Duodenal mucosa (tissue), 2 donors: Measurements from ENCODE around the gene PLAC1.

Experiments used
- H3K27ac ChIP-seq: one replicate; pipeline ENCODE4 v1.7.0; 2013; ENCODE audit warnings: low read depth, low read length
- H3K27me3 ChIP-seq, 2 donors: one replicate each; pipeline ENCODE4 v1.7.0; 2013; ENCODE audit warnings: low read length in 2 of 2, control low read depth in 1 of 2; ENCODE audit not compliant: insufficient read depth in 2 of 2, control insufficient read depth in 1 of 2
- H3K36me3 ChIP-seq, 2 donors: one replicate each; pipeline ENCODE4 v1.7.0; 2013; ENCODE audit warnings: low read length in 2 of 2, control low read depth in 1 of 2; ENCODE audit not compliant: insufficient read depth in 2 of 2, control insufficient read depth in 1 of 2
- H3K4me1 ChIP-seq, 2 donors: one replicate each; pipeline ENCODE4 v1.7.0; 2013; ENCODE audit warnings: low read length in 2 of 2, control low read depth in 1 of 2; ENCODE audit not compliant: insufficient read depth in 2 of 2, control insufficient read depth in 1 of 2
- H3K4me3 ChIP-seq, 2 donors: one replicate each; pipeline ENCODE4 v1.7.0; 2013; ENCODE audit warnings: low read length in 2 of 2, low read depth in 1 of 2
- H3K9ac ChIP-seq, 2 donors: one replicate each; pipeline ENCODE4 v1.7.0; 2013; ENCODE audit warnings: low read length in 2 of 2, low read depth in 1 of 2
- H3K9me3 ChIP-seq, 2 donors: one replicate each; pipeline ENCODE4 v1.7.0; 2013; ENCODE audit warnings: low read length in 2 of 2, control low read depth in 1 of 2; ENCODE audit not compliant: control insufficient read depth in 1 of 2

Gene PLAC1

DNA sequence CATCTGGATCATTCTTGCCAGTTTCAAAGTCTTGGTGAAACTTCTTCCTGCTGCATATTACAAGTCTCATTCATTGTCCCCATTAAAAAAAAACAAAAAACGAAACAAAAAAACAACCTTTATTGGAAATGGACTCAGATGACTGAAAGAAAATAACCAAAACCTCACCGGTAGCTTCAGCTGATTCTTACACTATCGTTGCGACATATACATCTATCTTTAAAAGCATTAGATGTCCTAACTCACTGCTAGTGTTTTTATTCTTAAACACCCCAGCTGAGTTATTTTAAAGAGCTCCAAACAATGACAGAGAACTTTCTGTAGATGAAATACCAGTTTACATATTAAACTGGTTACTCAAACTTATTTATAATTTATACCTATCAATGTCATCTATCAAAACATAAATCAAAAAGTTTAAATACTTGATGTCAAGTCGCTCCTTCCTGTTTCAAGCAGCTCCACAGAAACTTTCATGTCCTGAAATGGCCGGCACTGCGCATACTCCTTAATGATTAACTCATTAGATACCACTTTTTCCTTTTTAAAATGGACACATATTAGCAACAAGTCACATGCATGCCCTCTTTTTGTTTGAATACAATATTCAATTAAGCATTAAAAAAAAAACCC lies 111.1 kb downstream of the PLAC1 start:
- Histone ChIP-seq H3K27me3 (peaks cover 18 to 45% of the 10 kb centered on the region in 2 donors), H3K4me3 (no peak overlapping the region), H3K27ac (no peak overlapping the region)

GRCh38 chrX:134546187-134546586 lies 112.1 kb downstream of the PLAC1 start:
- H3K4me3 ChIP-seq: no peak overlapping the region
- H3K9ac ChIP-seq: no peak overlapping the region
- H3K27ac ChIP-seq: no peak overlapping the region
- H3K4me1 ChIP-seq: peaks cover 7 to 12% of the 10 kb centered on the region in 2 donors
- H3K9me3 ChIP-seq: no peaks in the 10 kb centered on the region
- H3K27me3 ChIP-seq: peaks cover 18 to 36% of the 10 kb centered on the region in 2 donors
- no peaks in the 10 kb centered on the region for H3K36me3 ChIP-seq

More for the DNA sequence above, 111.1 kb downstream of the PLAC1 start:
- H3K4me1 ChIP-seq: peaks cover 7 to 12% of the 10 kb centered on the region in 2 donors
- H3K9me3 ChIP-seq: no peaks in the 10 kb centered on the region
- no peaks in the 10 kb centered on the region for H3K36me3 ChIP-seq
- H3K9ac ChIP-seq: no peak overlapping the region

- Histone ChIP-seq H3K27ac (no peak overlapping the region), H3K9me3 (no peaks in the 10 kb centered on the region), H3K27me3 (peaks cover 18 to 36% of the 10 kb centered on the region in 2 donors), H3K9ac (no peak overlapping the region), H3K4me3 (no peak overlapping the region), H3K4me1 (peaks cover 7 to 9% of the 10 kb centered on the region in 2 donors), H3K36me3 (no peaks in the 10 kb centered on the region)
These were observed 112.8 kb downstream of the PLAC1 start for GRCh38 chrX:134545510-134545909.

DNA sequence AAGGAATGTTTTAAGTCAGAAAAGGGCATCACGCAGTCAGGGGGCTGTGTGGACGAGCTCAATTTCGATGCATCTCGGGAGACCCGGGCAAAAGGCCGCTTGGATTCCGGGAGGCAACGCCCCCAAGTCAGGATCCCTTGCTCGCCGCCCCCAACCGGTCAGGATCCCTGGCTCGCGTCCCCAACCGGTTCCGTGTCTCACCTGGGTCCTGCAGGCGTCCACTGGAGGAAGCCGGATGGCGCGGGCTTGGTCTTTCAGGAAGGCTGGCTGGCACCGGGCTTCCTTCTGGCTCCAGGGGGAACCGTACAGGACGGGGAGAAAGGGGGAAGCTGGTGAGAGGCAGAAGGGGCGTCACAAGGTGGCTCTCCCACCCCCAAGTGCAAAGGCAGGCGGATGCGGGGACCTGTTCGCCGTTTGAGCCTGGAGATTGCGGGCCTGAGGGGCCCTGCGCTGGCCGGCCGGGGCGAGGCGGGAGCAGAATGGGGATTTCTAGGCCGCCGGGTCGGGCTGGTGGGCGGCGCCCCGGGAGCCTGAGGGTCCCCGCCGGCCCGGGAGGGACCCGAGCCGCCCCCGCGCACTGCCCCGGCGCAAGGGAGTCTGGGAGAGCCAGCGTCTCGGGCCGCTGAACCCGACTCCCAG lies 113.6 kb downstream of the PLAC1 start:
- peaks cover 13 to 36% of the 10 kb centered on the region in 2 donors for H3K27me3 ChIP-seq
- H3K9ac ChIP-seq: no peak overlapping the region
- no peaks in the 10 kb centered on the region for H3K36me3 ChIP-seq
- peaks cover 6 to 7% of the 10 kb centered on the region in 2 donors for H3K4me1 ChIP-seq
- no peaks in the 10 kb centered on the region for H3K9me3 ChIP-seq
- peak overlapping the region; percentile 35 to 59 for H3K4me3 ChIP-seq
- H3K27ac ChIP-seq: no peak overlapping the region

DNA sequence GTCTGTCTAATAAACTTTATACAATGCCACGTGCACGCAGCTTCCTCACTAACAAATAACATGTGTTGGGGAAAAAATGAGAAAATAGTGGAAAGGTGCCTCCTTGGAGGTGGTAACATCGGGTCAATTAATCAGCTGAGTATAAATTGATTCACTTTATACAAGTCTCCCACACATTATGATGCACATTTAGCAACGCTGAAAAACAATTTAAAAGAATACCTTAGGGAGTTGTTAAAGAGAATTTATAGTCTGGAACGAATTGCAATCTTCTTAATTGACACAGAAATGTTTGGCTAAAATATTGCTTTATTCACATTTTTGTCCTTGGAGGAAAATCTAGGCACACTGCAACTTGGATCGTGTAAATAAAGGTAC lies 114.1 kb downstream of the PLAC1 start:
- Histone ChIP-seq H3K4me3 (peak overlapping the region; percentile 35 to 59), H3K27me3 (peaks cover 13 to 36% of the 10 kb centered on the region in 2 donors)

GRCh38 chrX:134543288-134543687 lies 115.0 kb downstream of the PLAC1 start:
- no peak overlapping the region for H3K27ac ChIP-seq
- no peak overlapping the region for H3K4me3 ChIP-seq
- H3K36me3 ChIP-seq: no peaks in the 10 kb centered on the region
- H3K4me1 ChIP-seq: peaks cover 0 to 3% of the 10 kb centered on the region in 2 donors
- H3K9ac ChIP-seq: no peak overlapping the region
- H3K9me3 ChIP-seq: no peaks in the 10 kb centered on the region
- H3K27me3 ChIP-seq: peaks cover 13 to 27% of the 10 kb centered on the region in 2 donors

More for the DNA sequence above, 114.1 kb downstream of the PLAC1 start:
- H3K9ac ChIP-seq: no peak overlapping the region
- no peak overlapping the region for H3K27ac ChIP-seq
- H3K9me3 ChIP-seq: no peaks in the 10 kb centered on the region
- peaks cover 6 to 7% of the 10 kb centered on the region in 2 donors for H3K4me1 ChIP-seq
- no peaks in the 10 kb centered on the region for H3K36me3 ChIP-seq

- H3K9me3 ChIP-seq: no peaks in the 10 kb centered on the region
- no peaks in the 10 kb centered on the region for H3K36me3 ChIP-seq
- no peak overlapping the region for H3K4me3 ChIP-seq
- H3K4me1 ChIP-seq: no peaks in the 10 kb centered on the region
- no peak overlapping the region for H3K9ac ChIP-seq
- no peak overlapping the region for H3K27ac ChIP-seq
- H3K27me3 ChIP-seq: peaks cover 12 to 19% of the 10 kb centered on the region in 2 donors
These were observed 115.8 kb downstream of the PLAC1 start for GRCh38 chrX:134542485-134542884.

GRCh38 chrX:134541906-134542305 lies 116.4 kb downstream of the PLAC1 start:
- Histone ChIP-seq H3K27me3 (peaks cover 6 to 14% of the 10 kb centered on the region in 2 donors), H3K9ac (no peak overlapping the region), H3K36me3 (no peaks in the 10 kb centered on the region), H3K4me1 (peaks cover 0 to 3% of the 10 kb centered on the region in 2 donors), H3K4me3 (no peak overlapping the region), H3K9me3 (no peaks in the 10 kb centered on the region), H3K27ac (no peak overlapping the region)

DNA sequence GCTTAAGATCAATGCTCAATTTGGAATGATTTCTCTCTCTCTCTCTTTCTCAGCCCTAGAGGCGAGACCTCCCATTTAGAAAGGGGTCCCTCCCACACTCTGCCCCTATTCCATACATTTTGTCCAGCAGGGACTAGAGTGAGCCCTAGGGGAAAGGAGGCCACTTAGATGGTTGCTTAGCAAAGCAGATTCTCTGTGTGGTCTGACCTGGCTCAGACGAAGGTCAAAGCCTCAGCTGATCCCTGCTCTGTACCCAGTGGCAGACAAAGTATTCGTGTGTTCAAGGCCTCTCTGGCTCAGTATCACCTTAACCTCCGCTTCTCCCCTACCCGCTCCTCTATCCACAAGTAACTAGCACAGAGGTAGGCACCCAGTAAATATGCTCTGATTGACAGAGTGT lies 120.0 kb downstream of the PLAC1 start:
- H3K27me3 ChIP-seq: no peaks in the 10 kb centered on the region
- H3K4me3 ChIP-seq: no peak overlapping the region
- no peaks in the 10 kb centered on the region for H3K9me3 ChIP-seq
- H3K9ac ChIP-seq: no peak overlapping the region
- no peaks in the 10 kb centered on the region for H3K36me3 ChIP-seq
- no peak overlapping the region for H3K27ac ChIP-seq
- H3K4me1 ChIP-seq: peaks cover 0 to 3% of the 10 kb centered on the region in 2 donors

DNA sequence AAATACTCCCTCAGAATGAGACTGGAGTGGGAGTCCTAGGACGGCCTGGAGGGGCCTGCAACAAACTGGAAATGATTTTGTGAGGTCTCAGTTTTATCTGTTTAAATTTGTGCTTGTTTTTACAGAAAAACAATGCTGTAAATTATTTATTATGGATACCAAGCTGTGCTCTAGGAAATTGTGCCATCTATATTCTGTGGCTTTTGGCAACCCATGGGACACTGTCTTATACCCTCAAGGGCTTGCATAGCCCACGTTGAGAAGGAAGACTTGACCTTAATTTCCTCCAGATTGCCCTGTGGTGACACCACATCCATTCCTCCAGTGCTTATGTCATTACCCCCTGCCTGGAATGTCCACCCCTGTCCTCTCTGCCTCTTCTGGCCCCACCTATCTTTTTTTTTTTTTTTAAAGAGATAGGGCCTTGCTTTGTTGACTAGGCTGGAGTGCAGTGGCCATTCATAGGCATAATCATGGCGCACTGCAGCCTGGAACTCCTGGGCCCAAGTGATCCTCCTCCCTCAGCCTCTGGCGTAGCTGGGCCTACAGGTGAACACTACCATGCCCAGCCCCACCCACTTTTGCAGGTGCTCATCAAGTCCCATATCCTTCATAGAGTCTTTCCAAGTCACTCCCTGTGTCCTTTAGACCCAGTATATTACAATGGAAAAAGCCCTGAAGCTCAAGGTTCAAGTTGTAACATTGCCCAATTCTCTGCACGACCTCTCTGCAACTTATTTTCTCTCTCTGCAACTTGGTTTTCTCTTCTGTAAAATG lies 120.9 kb downstream of the PLAC1 start:
- no peaks in the 10 kb centered on the region for H3K36me3 ChIP-seq
- H3K4me1 ChIP-seq: peaks cover 0 to 3% of the 10 kb centered on the region in 2 donors
- H3K9me3 ChIP-seq: no peaks in the 10 kb centered on the region
- H3K27me3 ChIP-seq: no peaks in the 10 kb centered on the region
- no peak overlapping the region for H3K9ac ChIP-seq
- H3K27ac ChIP-seq: peak overlapping the region; percentile 70
- H3K4me3 ChIP-seq: no peak overlapping the region
